Liver (tissue), 9 donors: ENCODE data around the gene GFY. TPM values are rescaled to one million over a fixed set of nuclear protein-coding genes. Genes with fewer than 3 reads are reported as not detected.

Experiments
- DNase-seq: peaks from one replicate; pipeline ENCODE4 v3.0.0-alpha.2; 2017; ENCODE audit warnings: low spot score
- H3K27ac ChIP-seq, 2 donors: one replicate each; pipeline ENCODE4 v1.7.0; 2013; ENCODE audit warnings: inconsistent platforms in 2 of 2, low read length in 2 of 2, control low read depth in 1 of 2, low read depth in 1 of 2, mild to moderate bottlenecking in 1 of 2
- H3K27me3 ChIP-seq, 4 donors: one replicate each; pipeline versions ENCODE4 v1.6.1 to v1.7.0; 2013; ENCODE audit warnings: low read length in 3 of 4, inconsistent platforms in 1 of 4, mild to moderate bottlenecking in 1 of 4, moderate library complexity in 1 of 4; ENCODE audit not compliant: control insufficient read depth in 4 of 4, insufficient read depth in 4 of 4
- H3K36me3 ChIP-seq, 4 donors: one replicate each; pipeline versions ENCODE4 v1.6.1 to v1.7.0; 2013; ENCODE audit warnings: low read length in 3 of 4, mild to moderate bottlenecking in 3 of 4, low read depth in 1 of 4, moderate library complexity in 1 of 4; ENCODE audit not compliant: control insufficient read depth in 4 of 4, insufficient read depth in 3 of 4
- H3K4me1 ChIP-seq, 4 donors: one replicate each; pipeline versions ENCODE4 v1.6.1 to v1.7.0; 2013; ENCODE audit warnings: low read length in 3 of 4, mild to moderate bottlenecking in 3 of 4, moderate library complexity in 1 of 4; ENCODE audit not compliant: control insufficient read depth in 4 of 4, insufficient read depth in 4 of 4
- H3K4me3 ChIP-seq, 3 donors: one replicate each; pipeline versions ENCODE4 v1.6.1 to v1.7.0; 2013; ENCODE audit warnings: low read length in 3 of 3, control low read depth in 1 of 3, low read depth in 1 of 3, mild to moderate bottlenecking in 1 of 3
- H3K9ac ChIP-seq, 2 donors: one replicate each; pipeline ENCODE4 v1.7.0; 2013; ENCODE audit warnings: low read length in 2 of 2, mild to moderate bottlenecking in 2 of 2, moderate library complexity in 2 of 2, control low read depth in 1 of 2, low read depth in 1 of 2
- H3K9me3 ChIP-seq, 4 donors: one replicate each; pipeline versions ENCODE4 v1.6.1 to v1.7.0; 2013; ENCODE audit warnings: low read length in 3 of 4; ENCODE audit not compliant: control insufficient read depth in 4 of 4
- EGR1 ChIP-seq, 2 donors: IDR thresholded peaks; 2 replicates each; pipeline ENCODE4 v1.6.1; 2016 to 2018; ENCODE audit warnings: antibody characterized with exemption in 2 of 2, low read depth in 2 of 2
- FOXA1 ChIP-seq: IDR thresholded peaks from 2 replicates; pipeline ENCODE4 v1.6.1; 2016; ENCODE audit warnings: antibody characterized with exemption
- FOXA2 ChIP-seq: IDR thresholded peaks from 2 replicates; pipeline ENCODE4 v1.6.1; 2016; ENCODE audit warnings: antibody characterized with exemption
- GABPA ChIP-seq, 2 donors: IDR thresholded peaks in 1 of 2; conservative IDR thresholded peaks in 1 of 2; 2 replicates each; pipeline ENCODE4 v1.6.1; 2016; ENCODE audit warnings: antibody characterized with exemption in 2 of 2, mild to moderate bottlenecking in 1 of 2, moderate library complexity in 1 of 2
- HNF4A ChIP-seq, 2 donors: conservative IDR thresholded peaks; 2 replicates each; pipeline ENCODE4 v1.6.1; 2016; ENCODE audit warnings: antibody characterized with exemption in 2 of 2, mild to moderate bottlenecking in 2 of 2
- HNF4G ChIP-seq: IDR thresholded peaks from 2 replicates; pipeline ENCODE4 v1.6.1; 2016; ENCODE audit warnings: antibody characterized with exemption
- JUND ChIP-seq, 2 donors: IDR thresholded peaks; 2 replicates each; pipeline ENCODE4 v1.6.1; 2016; ENCODE audit warnings: antibody characterized with exemption in 2 of 2
- NR2F2 ChIP-seq: IDR thresholded peaks from 2 replicates; pipeline ENCODE4 v1.6.1; 2016; ENCODE audit warnings: antibody characterized with exemption
- RAD21 ChIP-seq, 2 donors: IDR thresholded peaks; 2 replicates each; pipeline ENCODE4 v1.6.1; 2016; ENCODE audit warnings: antibody characterized with exemption in 2 of 2, mild to moderate bottlenecking in 2 of 2
- RXRA ChIP-seq, 2 donors: IDR thresholded peaks; 2 replicates each; pipeline ENCODE4 v1.6.1; 2017 to 2018; ENCODE audit warnings: antibody characterized with exemption in 2 of 2, mild to moderate bottlenecking in 1 of 2
- SP1 ChIP-seq: IDR thresholded peaks from 2 replicates; pipeline ENCODE4 v1.6.1; 2018; ENCODE audit warnings: antibody characterized with exemption, mild to moderate bottlenecking
- TAF1 ChIP-seq: conservative IDR thresholded peaks from 2 replicates; pipeline ENCODE4 v1.6.1; 2016; ENCODE audit warnings: antibody characterized with exemption, mild to moderate bottlenecking
- YY1 ChIP-seq: IDR thresholded peaks from 2 replicates; pipeline ENCODE4 v1.6.1; 2016; ENCODE audit warnings: antibody characterized with exemption, mild to moderate bottlenecking
- WGBS: extraction: QIAGEN DNeasy Blood & Tissue Kit; methylation state at CpG from one replicate; pipeline ENCODE4 v1.1.7; 2013; 5-methylcytosine and 5-hydroxymethylcytosine counted together
- polyA plus RNA-seq, 2 donors: library from polyadenylated mRNA; stranded (reverse) in 1 of 2; unstranded in 1 of 2; fragments of 200-250 nt in 1 of 2; fragments of >200 nt in 1 of 2; fragmentation: Nextera tagmentation in 1 of 2; extraction: Ambion mirVana in 1 of 2; gene quantifications; one replicate each; pipeline versions ENCODE4 v1.2.1 to v1.2.3, GENCODE V29; 2013 to 2015
- total RNA-seq, 2 donors: library from RNA; depleted of rRNA; stranded (reverse); fragments of >200 nt; gene quantifications; one replicate each; pipeline ENCODE4 v1.2.3, GENCODE V29; 2014
- TF ChIP-seq, protein P1 (sequence below): fragments of 150-350 bp; IDR thresholded peaks from 2 replicates; pipeline ENCODE4 v1.5.1; 2017; ENCODE audit warnings: improper control_type of control experiment, low read depth, low read length; ENCODE audit not compliant: missing input control
- TF ChIP-seq, protein P2 (sequence below): IDR thresholded peaks from 2 replicates; pipeline ENCODE4 v1.6.1; 2016; ENCODE audit warnings: antibody characterized with exemption
- TF ChIP-seq, protein P3 (sequence below): IDR thresholded peaks from 2 replicates; pipeline ENCODE4 v1.6.1; 2016; ENCODE audit warnings: antibody characterized with exemption
- TF ChIP-seq, protein P4 (sequence below): IDR thresholded peaks from 2 replicates; pipeline ENCODE4 v1.6.1; 2016; ENCODE audit warnings: antibody characterized with exemption, mild to moderate bottlenecking
- TF ChIP-seq, protein P5 (sequence below): IDR thresholded peaks from 2 replicates; pipeline ENCODE4 v1.6.1; 2016; ENCODE audit warnings: antibody characterized with exemption
- donor health status: healthy.
- donor health status: healthy.
- donor health status: healthy.
- donor health status: healthy.
- donor health status: healthy.

The GFY gene
- total and polyA plus RNA-seq, 4 donors = not detected

GRCh38 chr19:49473868-49474541, 48.8 kb downstream of the GFY start, which contains the start of gene FLT3LG:
TSS of gene FLT3LG (plus strand) at chr19:49474215. CDS start at chr19:49474640, 425 bp downstream.
- H3K4me3 ChIP-seq = peak within 1 kb of the TSS; percentile 62 to 85 (median 78)
- peak; percentile 42 for TF ChIP-seq SP1
- TF ChIP-seq FOXA2 = no peak
- peak in 1 of 2 donors; percentile 10 for TF ChIP-seq RXRA (IDR thresholded peaks at IDR 0.05)
- no peak for TF ChIP-seq GABPA (IDR thresholded peaks at IDR 0.05 in 1 of 2, conservative IDR thresholded peaks at IDR 0.05 in 1 of 2)
- no peak for TF ChIP-seq HNF4G
- TF ChIP-seq, protein P1, sequence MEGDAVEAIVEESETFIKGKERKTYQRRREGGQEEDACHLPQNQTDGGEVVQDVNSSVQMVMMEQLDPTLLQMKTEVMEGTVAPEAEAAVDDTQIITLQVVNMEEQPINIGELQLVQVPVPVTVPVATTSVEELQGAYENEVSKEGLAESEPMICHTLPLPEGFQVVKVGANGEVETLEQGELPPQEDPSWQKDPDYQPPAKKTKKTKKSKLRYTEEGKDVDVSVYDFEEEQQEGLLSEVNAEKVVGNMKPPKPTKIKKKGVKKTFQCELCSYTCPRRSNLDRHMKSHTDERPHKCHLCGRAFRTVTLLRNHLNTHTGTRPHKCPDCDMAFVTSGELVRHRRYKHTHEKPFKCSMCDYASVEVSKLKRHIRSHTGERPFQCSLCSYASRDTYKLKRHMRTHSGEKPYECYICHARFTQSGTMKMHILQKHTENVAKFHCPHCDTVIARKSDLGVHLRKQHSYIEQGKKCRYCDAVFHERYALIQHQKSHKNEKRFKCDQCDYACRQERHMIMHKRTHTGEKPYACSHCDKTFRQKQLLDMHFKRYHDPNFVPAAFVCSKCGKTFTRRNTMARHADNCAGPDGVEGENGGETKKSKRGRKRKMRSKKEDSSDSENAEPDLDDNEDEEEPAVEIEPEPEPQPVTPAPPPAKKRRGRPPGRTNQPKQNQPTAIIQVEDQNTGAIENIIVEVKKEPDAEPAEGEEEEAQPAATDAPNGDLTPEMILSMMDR = peak; percentile 92
- TF ChIP-seq NR2F2 = no peak
- TF ChIP-seq, protein P2, sequence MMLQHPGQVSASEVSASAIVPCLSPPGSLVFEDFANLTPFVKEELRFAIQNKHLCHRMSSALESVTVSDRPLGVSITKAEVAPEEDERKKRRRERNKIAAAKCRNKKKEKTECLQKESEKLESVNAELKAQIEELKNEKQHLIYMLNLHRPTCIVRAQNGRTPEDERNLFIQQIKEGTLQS = no peak
- TF ChIP-seq, protein P3, sequence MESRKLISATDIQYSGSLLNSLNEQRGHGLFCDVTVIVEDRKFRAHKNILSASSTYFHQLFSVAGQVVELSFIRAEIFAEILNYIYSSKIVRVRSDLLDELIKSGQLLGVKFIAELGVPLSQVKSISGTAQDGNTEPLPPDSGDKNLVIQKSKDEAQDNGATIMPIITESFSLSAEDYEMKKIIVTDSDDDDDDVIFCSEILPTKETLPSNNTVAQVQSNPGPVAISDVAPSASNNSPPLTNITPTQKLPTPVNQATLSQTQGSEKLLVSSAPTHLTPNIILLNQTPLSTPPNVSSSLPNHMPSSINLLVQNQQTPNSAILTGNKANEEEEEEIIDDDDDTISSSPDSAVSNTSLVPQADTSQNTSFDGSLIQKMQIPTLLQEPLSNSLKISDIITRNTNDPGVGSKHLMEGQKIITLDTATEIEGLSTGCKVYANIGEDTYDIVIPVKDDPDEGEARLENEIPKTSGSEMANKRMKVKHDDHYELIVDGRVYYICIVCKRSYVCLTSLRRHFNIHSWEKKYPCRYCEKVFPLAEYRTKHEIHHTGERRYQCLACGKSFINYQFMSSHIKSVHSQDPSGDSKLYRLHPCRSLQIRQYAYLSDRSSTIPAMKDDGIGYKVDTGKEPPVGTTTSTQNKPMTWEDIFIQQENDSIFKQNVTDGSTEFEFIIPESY = no peak
- TF ChIP-seq YY1 = peak; percentile 30
- no peak for TF ChIP-seq TAF1
- TF ChIP-seq RAD21 (IDR thresholded peaks at IDR 0.05) = peak; percentile 71 to 82
- TF ChIP-seq, protein P4, sequence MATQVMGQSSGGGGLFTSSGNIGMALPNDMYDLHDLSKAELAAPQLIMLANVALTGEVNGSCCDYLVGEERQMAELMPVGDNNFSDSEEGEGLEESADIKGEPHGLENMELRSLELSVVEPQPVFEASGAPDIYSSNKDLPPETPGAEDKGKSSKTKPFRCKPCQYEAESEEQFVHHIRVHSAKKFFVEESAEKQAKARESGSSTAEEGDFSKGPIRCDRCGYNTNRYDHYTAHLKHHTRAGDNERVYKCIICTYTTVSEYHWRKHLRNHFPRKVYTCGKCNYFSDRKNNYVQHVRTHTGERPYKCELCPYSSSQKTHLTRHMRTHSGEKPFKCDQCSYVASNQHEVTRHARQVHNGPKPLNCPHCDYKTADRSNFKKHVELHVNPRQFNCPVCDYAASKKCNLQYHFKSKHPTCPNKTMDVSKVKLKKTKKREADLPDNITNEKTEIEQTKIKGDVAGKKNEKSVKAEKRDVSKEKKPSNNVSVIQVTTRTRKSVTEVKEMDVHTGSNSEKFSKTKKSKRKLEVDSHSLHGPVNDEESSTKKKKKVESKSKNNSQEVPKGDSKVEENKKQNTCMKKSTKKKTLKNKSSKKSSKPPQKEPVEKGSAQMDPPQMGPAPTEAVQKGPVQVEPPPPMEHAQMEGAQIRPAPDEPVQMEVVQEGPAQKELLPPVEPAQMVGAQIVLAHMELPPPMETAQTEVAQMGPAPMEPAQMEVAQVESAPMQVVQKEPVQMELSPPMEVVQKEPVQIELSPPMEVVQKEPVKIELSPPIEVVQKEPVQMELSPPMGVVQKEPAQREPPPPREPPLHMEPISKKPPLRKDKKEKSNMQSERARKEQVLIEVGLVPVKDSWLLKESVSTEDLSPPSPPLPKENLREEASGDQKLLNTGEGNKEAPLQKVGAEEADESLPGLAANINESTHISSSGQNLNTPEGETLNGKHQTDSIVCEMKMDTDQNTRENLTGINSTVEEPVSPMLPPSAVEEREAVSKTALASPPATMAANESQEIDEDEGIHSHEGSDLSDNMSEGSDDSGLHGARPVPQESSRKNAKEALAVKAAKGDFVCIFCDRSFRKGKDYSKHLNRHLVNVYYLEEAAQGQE = peak; percentile 27
- no peak for TF ChIP-seq JUND (IDR thresholded peaks at IDR 0.05)
- TF ChIP-seq EGR1 (IDR thresholded peaks at IDR 0.05; ENCODE audit: low read depth in 2 of 2) = no peak
- peak in 1 of 2 donors; percentile 19 for TF ChIP-seq HNF4A (conservative IDR thresholded peaks at IDR 0.05)
- TF ChIP-seq FOXA1 = peak; percentile 24
- TF ChIP-seq, protein P5, sequence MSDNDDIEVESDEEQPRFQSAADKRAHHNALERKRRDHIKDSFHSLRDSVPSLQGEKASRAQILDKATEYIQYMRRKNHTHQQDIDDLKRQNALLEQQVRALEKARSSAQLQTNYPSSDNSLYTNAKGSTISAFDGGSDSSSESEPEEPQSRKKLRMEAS = no peak
- 1% methylated on average over 33 of the region's 33 CpGs for WGBS
- no peaks in the 10 kb centered on the region for H3K36me3 ChIP-seq
- DNase-seq = peak; percentile 83
- no peaks in the 10 kb centered on the region for H3K27me3 ChIP-seq
- peaks cover 0 to 11% (median 6%) of the 10 kb centered on the region in 4 donors for H3K4me1 ChIP-seq
- H3K9me3 ChIP-seq = no peaks in the 10 kb centered on the region
- H3K27ac ChIP-seq = peak within 1 kb of the TSS; percentile 72 to 79
- peak within 1 kb of the TSS in 1 of 2 donors; percentile 83 for H3K9ac ChIP-seq
